GM18507 (cell line): ENCODE data around the gene SERINC3.
A peak's percentile ranks its signal among the peaks of the same experiment; 100 is the strongest.
"Not testable (repeated sequence)": the region's sequence is repeated elsewhere in the genome, so short reads cannot be mapped to it uniquely, and the experiment has no call there.

Experiments used
- DNase-seq: peaks from one replicate; pipeline ENCODE4 v3.0.0; 2011; ENCODE audit warnings: low read depth; ENCODE audit not compliant: insufficient read length; ENCODE audit errors: extremely low spot score
- FAIRE-seq: peaks from 2 replicates; lab custom pipeline; 2011; peaks lifted over from hg19 to GRCh38; lab: Jason Lieb, UNC

SERINC3 gene

DNA sequence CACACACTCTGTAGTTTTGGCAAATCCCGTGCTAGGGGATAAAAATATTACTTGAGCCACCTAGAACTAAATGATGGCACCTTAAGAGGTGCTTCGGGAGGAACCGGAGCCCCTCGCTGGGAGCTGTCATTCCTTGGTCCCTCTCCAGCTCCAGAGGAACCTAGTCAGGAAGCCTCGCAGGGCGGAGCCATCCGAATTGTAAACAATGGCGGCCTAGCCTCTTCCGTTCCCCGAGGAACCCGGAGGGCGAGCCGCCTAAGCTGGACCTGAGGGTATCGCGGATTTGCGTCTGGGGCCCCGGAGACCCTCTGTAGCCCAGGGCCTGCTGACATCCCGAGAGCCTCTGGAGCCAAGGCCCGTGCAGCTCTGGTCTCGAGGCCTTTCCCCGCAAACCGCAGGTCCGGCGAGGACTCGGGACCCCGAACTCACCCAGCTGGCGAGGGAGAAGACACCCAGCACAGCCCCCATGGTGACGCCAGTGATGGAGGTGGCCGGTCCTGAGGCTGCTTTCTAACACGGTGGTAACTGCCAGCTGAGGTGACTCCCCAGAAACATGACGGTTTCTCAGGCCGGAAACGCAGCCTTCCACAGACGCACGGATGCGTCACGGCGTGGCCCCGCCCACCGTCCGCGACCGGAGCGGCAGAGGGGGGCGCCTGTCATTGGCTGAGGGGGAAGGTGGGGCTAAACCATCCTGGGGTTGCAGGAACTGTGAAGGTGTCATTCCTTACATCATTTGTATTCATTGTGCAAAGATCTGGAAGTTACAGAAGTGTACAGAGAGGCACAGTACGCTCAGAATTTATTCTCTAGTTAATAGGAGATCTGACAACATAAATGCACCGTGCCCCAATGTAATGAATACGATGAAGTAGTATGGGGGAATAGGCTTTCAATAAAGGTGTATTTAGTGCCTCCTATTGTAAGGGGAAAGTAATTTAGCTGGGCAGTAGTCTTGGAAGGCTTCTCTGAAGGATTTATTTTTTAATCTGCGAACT lies at the start of gene SERINC3:
Gene SERINC3, minus strand, starts transcription at position 587 of the 998 bp plus-strand sequence. Its CDS starts 119 bp downstream, at position 468.
- FAIRE-seq, result peak; percentile 96
- DNase-seq, result peak; percentile 95

DNA sequence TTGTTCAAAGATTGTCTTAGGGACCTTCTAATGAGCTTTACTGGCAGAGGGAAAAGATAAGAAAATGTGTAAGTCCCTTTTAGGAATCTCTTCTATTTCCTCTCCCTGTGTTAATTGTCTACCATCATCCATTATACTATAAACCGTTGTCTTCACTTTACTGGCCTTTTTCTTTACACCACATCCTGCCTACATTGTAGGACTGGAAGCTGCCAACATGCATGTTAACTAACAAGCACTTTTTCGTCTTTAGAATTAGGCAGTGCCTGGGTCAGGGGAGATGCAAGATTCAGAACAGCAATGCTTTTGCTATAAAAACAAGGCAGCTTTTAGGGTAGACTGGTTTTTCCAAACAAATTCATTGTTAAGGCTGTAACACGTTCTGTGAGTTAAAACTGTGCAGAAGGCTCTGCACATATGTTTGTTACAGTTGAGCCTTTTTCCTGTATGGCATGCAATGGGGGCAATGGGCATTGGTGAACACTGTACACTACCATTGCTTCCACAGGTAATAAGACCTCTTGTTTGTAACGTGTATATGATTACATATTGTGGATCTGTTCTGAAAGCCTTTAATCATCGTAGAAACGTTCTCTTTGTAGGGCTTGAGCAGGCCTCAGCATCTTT lies 49.6 kb upstream of the SERINC3 start:
- FAIRE-seq (no peak), DNase-seq (no peak)

DNA sequence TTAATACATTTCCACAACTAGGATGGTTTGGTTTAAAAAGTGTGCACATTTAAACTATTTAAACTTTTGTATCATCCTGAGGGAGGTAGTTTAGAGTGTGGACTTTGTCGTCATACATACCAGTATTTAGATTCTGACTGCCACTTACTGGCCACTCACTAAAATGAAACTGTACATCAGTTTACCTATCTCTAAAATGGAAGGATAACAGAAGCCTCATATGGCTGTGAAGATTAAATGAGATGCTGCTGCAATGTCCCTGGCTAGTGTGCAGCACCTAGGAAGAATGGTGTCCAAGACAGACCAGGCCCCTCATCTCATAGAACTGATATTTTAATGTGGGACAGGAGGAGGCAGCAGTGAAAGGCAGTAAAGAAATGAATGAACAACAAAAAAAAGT lies 48.5 kb upstream of the SERINC3 start:
- FAIRE-seq, result no peak
- no peak for DNase-seq

DNA sequence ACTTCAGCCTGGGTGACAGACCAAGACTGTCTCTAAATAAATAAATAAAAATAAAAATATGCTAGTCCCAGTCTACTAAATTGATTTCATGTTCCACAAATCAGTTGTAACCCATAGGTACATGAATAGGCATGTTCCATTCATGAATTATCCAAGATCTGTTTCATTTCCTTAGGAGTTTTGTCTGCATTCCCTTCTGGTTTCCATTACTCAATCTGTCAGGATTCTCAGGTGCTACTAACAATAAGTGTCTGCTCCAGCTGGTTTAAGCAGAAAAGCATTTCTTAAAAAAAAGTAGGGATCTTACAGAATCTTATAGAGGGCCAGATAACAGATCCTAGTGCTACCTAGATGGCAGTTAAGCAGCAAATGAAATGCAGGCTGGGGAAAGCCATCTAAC lies 44.9 kb upstream of the SERINC3 start:
- FAIRE-seq (no peak), DNase-seq (no peak)

DNA sequence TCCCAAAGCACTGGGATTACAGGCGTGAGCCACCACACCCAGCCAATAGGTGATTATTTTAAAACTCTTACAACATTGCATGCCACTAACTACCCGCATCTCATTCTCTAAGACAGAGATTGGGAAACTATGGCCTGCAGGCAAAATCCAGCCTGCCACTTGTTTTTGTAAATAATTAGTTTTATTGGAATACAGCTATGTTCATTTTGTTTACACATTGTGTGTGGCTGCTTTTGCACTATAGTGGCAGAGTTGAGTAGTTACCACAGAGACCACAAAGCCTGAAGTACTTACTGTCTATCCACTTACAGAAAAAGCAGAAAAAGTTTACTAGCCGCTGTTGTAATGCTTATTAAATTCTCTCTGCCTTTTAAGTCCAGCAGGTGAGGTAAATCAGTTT lies 44.1 kb upstream of the SERINC3 start:
- DNase-seq (no peak), FAIRE-seq (no peak)

DNA sequence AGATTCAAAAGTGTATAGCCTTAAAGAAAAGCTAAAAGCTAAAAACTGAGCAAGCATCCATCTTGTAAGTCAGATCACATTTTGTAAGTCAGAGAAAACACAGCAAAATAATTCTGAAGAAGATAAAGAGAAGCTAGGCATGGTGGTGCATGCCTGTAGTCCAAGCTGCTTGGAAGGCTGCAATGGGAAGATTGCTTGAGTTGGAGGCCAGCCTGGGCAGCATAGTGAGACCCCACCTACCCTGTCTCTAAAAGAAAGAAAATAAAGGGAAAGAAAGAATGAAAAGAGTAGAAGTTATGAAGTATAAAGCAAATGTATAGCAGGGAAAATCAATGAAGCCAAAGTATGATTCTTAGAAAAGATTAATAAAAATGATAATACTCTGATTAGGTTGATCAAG lies 40.0 kb upstream of the SERINC3 start:
- FAIRE-seq (no peak), DNase-seq (no peak)

DNA sequence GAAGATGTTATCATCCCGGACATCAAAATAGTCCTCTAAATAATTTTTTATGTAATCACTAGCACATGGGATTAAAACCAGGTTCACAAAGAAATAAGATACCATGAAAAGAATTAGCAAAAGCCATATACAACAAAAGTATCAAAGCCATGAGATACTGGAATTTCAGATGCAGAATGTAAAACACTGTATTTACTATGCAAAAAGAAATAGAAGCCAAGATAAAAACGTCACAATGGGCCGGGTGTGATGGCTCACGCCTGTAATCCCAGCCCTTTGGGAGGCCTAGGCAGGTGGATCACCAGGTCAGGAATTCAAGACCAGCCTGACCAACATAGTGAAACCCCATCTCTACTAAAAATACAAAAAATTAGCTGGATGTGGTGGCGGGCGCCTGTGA lies 38.9 kb upstream of the SERINC3 start:
- FAIRE-seq, DNase-seq: not testable (repeated sequence)

DNA sequence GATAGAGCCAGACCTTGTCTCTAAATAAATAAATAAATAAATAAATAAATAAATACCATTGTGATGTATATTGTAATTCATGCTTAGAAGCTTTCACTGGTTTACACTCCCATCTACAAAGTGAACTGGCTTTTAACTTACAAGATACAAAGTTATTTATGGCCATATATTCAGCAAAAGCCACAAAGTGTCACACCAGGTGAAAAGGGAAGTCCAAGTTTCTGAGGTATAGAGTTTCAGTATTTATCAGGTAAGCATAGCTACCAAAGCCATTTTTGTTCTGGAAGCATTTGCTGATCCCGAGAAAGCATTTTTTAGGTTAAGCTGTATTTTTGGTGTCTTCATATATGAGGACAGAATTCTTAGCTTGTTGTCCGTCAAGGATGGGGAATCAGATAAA lies 38.4 kb upstream of the SERINC3 start:
- DNase-seq, result no peak
- FAIRE-seq, result no peak

DNA sequence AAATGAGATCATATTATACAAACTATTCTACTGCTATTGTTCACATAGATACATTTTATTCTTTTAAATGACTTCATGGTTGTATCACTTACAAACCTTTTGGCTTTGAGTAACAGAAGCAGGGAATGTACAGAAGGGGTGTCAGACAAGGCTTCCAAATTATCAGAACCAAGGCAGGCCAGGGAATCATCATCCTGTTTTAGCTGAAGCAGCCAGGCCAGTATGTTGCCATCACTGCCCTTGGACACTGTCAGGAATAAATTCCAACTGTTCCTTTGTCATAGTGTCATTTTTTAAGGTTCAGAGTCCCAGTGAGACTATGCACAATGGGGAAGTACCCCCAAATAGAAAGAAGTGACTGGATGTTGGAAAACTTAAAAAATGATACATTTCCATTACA lies 37.4 kb upstream of the SERINC3 start:
- DNase-seq (no peak), FAIRE-seq (no peak)

DNA sequence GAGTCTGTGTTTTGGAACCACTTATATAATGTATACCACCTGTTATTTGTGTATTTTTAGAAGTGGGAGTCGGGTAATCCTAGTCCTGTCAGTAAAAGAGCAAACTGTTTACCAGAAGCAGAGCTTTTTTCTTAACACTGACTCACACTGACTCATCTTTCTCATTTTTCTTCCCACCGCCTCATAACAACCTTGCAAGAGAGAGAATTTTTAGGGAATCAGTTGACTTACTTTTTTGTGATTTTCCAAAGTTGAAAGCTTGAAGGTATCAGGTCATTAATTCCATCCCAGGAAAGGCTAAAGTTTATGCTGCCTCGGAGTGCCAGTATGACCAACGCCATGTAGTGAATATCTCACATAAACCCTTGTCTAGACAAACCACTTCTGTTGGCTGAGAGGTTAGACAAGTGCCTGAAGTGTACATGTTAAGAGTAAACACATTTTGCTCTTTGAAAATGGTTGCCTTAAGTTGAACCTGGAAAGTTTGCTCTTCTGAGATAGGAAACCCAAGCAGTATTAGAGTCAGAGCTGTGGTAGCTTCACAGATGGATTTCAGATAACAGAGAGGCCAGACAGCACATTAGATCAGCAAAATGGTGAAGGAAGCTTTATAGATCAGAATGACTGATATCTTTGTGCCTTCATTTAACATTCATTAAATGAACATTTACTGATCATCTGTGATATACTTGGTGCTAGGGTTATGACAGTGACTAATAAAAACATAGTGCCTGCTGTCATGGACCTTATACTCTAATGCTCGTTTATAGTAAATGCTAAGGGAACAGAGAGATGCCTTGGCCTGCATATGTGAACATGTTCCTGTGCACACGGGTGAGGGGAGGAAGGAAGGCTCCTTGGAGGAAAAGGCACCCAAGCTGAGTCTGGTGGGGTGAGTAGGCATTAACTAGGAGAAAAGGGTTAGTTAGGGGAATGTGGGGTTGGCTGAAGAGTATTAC lies 31.4 kb upstream of the SERINC3 start:
- no peak for FAIRE-seq
- DNase-seq, result no peak

DNA sequence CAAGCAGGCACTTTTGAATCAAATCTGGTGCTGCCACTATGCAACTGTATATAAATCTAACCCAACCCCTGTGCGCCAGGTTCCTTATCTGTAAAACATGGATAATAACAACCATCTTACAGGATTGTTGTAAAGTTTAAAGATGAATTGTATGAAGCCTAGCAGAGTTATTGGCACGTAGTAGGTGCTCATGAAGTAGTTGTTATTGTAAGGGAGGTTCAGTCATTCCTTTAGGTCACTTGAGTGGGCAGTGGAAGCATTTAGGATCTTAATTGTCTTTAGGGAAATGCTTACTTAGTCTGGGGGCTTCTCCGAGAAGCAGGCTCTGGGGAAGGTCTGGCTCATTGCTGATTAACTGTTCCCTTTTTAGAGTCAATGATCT lies 30.7 kb upstream of the SERINC3 start:
- DNase-seq (no peak), FAIRE-seq (no peak)

DNA sequence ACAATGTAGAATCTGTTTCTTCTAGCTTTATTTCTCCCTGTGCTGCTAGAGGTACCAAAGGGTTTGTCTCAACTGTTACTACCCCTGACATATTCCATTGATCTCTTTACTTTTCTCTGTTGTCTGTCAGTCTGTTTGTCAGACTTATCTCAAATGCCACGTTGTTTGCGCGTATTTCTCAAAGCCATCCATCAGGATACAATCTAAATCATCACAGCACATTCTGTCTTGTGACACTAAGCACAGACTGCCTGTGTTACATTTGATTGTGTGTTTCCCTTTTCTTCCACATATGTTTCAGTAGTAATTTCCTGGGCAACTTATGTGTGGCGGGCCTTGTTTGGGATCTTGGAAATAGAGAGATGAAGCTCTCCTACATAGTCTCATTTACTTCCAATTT lies 30.2 kb upstream of the SERINC3 start:
- no peak for DNase-seq

DNA sequence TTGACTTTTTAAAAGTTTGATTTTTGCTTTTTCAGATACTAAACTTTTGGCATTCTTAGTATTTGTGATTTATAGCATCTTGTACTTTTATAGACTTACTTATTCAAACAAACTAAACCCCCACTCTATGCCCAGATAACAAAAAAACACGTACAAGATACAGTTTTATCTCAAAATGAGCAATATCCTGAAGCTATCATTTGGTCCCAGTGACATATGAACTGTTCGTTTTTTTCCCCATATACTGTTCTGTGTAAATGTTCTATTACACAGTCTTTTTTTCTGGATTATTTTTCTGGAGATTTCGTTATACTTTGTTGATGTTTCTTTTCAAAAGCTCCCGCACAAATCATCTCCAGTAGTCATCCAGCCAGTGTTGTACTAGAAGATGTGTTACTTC lies 27.3 kb upstream of the SERINC3 start:
- no peak for DNase-seq
- FAIRE-seq, result no peak

More for the DNA sequence above, 30.2 kb upstream of the SERINC3 start:
- FAIRE-seq, result no peak

DNA sequence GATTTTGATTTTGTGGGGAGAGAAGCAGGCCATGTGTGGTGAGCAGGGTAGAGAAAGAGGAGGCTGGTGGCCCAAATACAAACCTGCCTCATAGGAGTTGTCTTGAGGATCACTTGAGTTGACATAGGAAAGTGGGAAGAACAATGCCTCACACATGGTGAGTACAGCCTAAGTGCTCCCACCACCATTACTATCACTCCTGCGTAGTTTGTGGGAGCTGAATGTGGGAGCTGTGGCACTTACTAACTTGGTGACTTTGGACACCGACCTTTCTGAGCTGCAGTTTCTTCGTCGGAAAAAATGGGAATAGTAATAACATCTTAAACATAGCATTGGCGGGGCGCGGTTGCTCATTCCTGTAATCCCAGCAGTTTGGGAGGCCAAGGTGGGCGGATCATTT lies 25.5 kb upstream of the SERINC3 start:
- no peak for DNase-seq
- no peak for FAIRE-seq

DNA sequence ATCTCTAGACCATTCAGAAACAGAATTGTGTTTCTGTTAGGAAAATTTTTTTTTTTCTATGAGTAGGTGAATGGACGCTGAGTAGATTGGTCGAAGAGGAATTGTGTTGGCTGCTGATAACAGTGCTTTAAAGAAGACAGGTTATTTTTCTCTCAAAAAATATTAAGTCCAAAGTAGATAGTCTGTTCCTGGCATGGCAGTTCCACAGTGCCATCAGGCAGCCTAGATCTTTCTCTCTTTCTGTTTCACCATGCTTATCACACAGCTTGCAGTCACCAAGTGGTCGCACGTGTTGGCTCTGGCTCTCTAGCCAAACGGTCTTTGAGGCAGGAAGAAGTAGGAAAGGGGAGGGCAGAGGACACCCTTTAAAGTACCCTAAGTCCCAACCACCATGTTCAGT lies 22.4 kb upstream of the SERINC3 start:
- DNase-seq (no peak), FAIRE-seq (no peak)

DNA sequence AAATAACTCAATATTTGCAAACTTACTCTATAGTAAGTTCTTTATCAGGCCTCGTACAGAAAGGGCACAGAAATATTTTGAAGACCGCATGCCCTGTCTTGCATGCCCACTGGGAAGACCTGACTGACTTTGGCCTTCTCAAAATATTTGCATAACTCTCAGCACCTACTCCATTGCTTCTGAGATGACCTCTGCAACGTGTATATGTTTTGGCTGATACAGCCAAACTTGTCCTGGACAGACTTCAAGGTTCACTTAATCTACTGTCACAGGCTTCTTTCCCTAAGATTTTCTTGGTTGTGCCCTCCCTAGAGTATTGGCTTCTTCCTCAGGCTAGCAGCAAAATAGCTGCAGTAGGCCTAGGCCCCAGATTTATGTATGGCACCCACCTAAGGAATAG lies 21.5 kb upstream of the SERINC3 start:
- DNase-seq (no peak), FAIRE-seq (no peak)

DNA sequence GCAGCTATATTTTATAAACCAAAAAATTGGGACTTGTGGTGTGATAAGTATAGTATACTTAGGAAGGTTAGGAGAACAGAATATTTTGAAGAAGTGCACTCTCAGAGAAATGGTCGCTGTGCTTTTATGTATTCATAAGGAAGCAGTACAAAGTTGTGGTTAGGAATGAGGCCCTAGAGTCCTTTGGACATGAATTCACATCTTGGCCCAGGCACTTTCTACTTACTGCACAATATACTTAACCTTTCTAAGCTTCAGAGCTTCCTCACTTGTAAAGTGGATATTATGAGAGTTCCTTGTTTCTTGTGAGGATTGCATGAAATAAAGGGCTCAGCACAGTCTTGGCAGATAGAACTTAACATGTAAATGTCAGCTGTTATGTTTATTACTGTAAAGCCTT lies 21.0 kb upstream of the SERINC3 start:
- no peak for DNase-seq
- FAIRE-seq, result no peak

DNA sequence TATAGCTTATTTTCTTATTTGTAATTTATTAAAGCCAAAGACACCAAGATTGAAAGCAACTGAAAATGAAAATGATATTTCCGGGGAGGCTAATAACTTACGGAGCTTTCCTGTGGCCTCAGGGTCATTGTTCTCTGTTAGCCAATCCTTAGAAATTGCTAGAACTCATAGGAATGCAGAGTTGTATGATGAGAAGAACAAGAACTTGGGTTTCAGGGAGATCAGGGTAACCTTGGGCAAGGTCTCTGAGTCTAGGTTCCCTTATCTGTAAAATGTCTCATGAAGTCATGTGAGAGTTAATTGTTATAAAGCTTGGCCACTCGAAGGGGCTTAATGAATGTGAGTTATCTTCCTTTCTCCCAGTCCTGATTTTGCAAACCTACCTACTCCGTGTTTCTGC lies 20.1 kb upstream of the SERINC3 start:
- FAIRE-seq, result no peak
- DNase-seq, result no peak

DNA sequence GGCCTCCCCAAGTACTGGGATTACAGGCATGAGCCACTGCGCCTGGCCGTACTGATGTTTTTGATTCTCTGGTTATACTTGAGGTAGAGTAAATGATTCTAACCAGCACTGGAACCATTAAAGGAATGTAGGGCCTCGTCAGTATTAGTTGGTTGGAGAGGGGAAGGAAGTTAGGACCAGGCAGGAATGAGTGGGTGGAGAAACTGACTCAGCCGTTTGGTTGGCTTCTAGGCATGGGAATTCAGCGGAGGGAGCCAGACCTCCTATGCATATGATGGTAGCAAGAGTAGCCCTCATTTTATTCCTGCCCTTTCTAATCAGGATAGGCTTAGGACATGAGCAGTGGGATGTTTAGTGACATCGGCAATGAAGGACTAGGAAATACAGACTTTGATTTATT lies 19.0 kb upstream of the SERINC3 start:
- DNase-seq (no peak), FAIRE-seq (no peak)

DNA sequence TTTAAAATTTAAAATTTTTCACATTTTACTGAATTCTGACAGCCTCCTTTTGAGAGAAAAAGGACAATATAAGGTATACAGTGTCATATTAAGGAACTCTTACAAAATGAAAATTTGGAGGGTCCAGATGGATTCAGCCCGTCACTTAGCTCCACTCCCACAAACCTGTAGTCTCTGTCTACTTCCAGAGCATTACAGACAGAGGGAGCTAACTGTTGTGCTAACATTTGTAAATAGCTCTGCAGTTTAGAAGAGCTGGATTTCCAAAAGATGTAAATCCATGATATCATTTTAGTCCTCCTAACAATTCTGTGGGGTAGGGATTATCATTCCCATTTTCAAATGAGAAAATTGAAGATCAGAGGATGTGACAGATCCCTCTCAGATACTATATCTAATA lies 16.1 kb upstream of the SERINC3 start:
- FAIRE-seq (no peak), DNase-seq (no peak)
